Myocyte (in vitro differentiated cells): Measurements from ENCODE around the gene LTBP1. TPM values are rescaled to one million over a fixed set of nuclear protein-coding genes. Genes with fewer than 3 reads are reported as not detected.
A peak's percentile ranks its signal among the peaks of the same experiment; 100 is the strongest.

ENCODE experiments used
- DNase-seq: peaks from one replicate; pipeline ENCODE4 v3.0.0-alpha.2; 2012; ENCODE audit warnings: low read depth
- total RNA-seq: library from RNA; depleted of rRNA; stranded (reverse); fragments of >200 nt; gene quantifications from 2 replicates; pipeline ENCODE4 v1.2.3, GENCODE V29; 2014

LTBP1 gene
- total RNA-seq, 1 donor from 2014 or later = 26.2 TPM

GRCh38 chr2:32931519-32931918 is 15.2 kb upstream of the LTBP1 start:
- no peak for DNase-seq

GRCh38 chr2:32931945-32932709 is 14.6 kb upstream of the LTBP1 start:
- DNase-seq = no peak

DNA sequence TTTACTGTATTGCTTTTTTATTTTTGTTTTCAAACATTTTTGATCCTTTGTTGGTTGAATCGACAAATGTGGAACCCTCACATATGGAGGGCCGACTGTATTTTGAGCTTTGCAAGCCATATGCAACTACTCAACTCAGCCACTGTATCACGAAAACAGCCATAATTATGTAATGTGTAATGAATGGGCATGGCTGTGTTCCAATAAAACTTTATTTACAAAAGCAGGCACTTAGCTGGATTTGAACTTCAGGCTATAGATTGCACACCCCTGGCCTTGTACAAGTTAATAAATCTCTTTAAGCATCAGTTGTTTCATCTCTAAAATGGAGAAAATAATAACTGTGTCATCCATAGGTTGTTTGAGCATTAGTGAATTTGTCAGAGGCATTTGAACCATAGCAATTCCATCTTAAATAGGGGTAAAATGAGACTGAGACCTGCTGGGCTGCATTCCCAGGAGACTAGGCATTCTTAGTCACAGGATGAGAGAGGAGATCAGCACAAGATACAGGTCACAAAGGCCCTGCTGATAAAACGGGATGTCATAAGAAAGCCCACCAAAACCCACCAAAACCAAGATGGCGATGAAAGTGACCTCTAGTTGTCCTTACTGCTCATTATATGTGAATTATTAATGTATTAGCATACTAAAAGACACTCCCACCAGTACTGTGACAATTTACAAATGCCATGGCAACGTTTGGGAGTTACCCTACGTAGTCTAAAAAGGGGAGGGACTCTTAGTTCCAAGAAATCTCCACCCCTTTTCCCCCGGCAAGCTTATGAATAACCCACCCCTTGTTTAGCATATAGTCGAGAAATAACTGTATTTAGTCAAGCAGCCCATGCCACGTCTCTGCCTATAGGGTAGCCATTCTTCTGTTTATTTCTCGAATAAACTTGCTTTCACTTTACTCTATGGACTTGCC is 13.7 kb upstream of the LTBP1 start:
- DNase-seq = no peak

DNA sequence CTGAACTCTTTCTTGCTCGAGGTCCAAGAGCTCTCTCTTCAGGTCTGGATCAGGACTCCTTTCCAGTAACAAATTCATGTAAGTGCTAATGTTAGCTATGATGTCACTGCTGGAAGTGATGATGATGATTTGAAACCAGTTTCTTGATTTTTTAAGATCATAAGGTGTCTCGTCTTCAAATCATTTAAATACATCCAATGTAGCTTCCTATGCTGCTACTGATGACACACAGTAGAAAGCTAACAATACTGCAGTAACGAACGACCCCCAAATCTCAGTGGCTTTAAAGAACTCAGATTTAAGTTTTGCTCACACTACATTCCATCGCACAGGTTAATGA is 13.0 kb upstream of the LTBP1 start:
- no peak for DNase-seq

- peak; percentile 26 for DNase-seq
Observed at GRCh38 chr2:32937602-32938448, 8.9 kb upstream of the LTBP1 start.

DNA sequence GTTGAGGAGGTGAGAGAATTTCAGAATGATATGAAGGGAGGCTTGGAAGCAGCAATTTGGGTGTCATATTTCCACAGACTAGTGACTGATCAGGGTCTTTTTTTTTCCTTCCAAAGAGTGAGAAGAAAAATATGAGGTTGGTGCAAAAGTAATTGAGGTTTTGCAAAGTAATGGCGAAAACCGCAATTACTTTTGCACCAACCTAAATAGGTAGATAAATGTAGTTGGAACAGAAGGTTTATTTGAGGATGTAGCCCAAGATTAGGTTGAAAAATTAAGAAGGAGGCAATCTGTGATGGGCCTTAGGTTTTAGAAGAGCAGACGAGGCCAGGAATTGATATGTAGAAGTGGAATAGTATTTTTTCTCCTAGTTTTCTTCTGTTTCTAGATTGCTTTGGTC is 7.8 kb upstream of the LTBP1 start:
- DNase-seq = no peak

DNA sequence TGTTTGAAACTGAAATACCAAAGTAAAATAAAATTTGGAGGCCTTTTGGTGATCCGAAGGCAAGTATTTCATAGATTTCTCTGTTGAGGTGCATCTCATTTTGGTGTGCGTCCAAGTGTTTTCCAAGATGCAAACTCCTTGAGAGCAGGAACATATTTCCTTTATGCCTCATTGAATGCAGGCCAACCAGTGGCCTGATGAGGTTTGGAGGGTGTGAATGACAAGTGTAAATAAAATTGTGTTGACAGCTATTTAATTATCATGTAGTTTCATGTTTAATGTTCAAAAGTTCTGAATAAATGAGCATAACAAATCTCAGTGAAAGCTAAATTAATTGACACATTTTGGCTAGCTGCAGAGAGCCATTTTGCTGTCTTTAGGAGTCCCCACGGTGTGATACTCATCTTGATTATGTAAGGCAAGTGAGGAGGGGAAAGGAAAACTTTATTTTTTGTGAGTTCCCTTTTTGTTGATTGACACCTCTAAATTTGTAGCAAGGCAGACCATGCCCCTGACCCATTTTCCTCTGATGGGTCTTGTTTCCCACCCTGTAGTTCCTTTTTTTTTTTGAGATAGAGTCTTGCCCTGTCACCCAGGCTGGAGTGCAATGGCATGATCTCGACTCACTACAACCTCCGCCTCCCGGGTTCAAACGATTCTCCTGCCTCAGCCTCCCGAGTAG is 6.3 kb upstream of the LTBP1 start:
- no peak for DNase-seq

- DNase-seq = no peak
Observed at GRCh38 chr2:32941944-32942690, 4.6 kb upstream of the LTBP1 start.

DNA sequence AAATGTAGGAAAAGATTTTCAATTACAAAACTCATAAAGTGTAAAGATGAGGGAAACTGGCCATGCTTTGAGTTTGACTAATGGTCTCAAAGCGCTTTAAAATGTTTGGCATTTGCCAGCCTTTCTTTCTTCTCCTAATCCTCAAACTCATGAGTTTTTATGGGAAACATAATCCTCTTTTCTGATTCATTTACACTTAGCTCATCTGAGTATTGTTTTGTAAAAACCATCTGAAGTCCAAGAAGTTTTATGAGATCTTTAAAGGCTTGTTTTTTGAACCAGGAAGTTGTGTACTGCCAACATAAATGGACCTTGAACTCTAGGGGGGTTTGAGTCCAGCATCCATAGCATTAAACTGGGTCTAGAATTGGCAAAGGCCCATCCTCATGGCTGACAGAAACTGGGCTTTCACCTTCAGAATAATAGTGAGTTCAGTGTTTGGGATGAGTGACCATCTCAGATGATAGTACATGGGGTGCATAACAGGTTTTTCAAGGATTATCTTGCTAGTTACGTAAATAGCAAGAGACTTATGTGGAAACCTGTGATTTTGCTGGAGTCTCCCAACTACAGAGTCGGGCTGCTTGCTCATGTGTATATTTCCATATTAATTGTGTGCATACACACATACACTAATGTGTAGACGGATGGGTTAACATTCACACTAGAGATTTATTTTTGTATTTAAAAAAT is 3.8 kb upstream of the LTBP1 start:
- no peak for DNase-seq

- DNase-seq = no peak
Observed at GRCh38 chr2:32945286-32945685, 1.5 kb upstream of the LTBP1 start.

- no peak for DNase-seq
Observed at GRCh38 chr2:32947076-32947483, 327 bp downstream of the LTBP1 start.

DNA sequence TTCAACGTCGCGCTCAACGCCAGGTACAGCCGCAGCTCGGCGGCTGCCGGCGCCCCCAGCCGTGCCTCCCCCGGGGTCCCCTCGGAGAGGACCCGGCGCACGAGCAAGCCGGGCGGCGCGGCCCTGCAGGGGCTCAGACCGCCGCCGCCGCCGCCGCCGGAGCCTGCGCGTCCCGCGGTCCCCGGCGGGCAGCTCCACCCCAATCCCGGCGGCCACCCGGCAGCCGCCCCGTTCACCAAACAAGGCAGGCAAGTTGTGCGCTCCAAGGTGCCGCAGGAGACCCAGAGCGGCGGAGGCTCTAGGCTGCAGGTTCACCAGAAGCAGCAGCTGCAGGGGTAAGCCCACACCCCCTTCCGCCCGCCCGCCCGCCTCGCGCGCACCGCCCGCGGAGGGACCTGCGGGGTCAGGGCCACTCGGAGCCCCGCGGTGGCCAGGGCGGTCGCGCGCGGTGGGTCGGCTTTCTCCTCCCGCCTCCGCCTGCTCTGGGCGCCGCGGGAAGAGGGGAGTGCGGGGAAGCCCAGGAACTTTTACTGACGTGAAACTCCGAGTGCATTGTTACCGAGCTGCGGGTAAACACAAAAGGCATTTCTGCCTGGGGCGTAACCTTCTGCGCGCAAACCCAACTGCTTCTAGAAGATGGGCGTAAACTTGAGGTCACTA is 861 bp downstream of the LTBP1 start:
- peak; percentile 46 for DNase-seq

DNA sequence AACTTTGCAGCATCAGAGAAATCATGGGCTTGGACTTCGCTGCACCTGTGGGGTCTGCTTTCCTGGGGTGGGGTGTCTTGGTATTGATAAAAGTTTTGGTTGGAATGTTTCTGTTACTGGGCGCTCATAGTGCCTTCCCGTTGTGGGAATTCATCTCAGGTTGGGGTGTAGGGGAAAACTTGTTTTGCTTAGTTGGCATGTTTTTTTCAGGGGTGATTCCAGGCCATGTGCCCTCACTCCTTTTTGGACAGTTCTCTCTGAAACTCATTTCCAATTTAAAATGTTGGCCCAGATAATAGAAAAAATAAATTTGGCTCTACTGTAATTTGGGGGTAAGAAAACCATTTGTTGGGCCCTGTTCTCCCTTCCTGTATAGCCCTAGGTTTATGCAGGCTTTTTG is 1.5 kb downstream of the LTBP1 start:
- DNase-seq = no peak

DNA sequence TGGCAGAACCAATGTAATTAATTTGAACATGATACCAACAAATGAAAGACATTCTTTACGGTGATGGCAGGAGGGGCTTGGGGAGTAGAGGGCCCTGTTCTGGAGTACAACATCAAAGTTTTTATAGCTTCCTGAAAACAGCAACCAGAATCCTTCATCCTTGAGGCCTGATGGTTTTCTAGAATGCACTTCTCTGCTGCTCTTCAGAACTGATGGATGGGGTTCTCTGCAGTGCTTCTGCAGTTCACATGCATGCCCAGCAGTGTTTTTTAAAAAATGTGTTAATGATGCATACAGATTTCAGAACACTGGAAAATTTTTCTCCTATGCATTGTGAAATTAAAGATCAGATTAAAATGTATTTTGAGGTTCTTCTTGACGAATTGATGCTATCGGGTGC is 2.5 kb downstream of the LTBP1 start:
- no peak for DNase-seq

DNA sequence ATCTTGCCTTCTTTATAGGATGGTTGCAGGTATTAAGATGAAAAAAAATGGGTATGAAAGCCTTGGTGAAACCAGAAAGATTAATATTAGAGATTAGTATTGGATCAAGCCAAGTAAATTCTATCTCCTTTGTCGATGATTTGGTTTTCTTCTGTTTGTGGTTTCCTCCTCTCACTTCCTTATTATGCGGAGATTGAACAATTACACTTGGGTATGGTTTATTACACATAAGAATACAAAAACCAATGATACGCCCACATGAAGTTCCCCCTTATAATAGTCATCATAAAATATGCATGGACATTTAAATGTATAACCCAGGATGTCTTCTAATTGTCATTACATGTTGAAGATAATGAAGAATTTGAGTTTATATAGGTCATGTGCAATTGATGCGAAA is 4.9 kb downstream of the LTBP1 start:
- no peak for DNase-seq

GRCh38 chr2:32952761-32953476 is 6.2 kb downstream of the LTBP1 start:
- DNase-seq = no peak

DNA sequence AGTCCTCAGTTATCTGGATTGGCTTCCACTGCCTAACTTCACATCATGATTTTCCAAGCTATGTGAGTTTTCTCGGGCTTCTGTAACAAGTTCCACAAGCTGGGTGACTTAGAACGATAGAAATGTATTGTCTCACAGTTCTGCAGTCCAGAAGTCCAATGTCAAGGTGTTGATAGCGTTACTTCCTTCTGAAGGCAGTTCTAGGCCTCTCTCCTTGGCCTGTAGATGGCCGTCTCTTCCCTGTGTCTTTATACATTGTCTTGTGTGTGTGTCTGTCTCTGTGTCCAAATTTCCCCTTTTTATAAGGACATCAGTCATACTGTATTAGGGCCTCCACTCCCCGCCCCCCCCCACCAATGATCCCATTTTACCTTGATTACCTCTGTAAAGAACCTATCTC is 7.5 kb downstream of the LTBP1 start:
- DNase-seq = no peak

DNA sequence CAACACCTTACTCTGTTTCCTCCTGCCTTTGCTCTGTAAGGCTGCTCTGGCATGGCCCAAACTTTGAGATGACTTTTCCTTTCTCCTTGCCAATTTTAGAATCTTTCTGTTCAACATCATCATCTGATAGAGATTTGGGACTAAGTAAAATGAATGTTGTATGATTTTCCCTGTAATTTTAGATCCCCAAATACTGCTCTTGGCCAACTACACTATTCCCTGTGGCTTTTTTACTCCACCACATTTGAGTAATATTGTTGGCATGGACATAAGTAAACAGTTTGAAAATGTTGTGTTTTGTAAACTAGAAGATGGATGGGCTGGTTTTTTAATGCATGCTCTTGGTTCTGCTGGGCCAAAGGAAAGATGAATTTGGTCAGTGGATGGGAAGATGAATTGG is 12.1 kb downstream of the LTBP1 start:
- peak; percentile 25 for DNase-seq

DNA sequence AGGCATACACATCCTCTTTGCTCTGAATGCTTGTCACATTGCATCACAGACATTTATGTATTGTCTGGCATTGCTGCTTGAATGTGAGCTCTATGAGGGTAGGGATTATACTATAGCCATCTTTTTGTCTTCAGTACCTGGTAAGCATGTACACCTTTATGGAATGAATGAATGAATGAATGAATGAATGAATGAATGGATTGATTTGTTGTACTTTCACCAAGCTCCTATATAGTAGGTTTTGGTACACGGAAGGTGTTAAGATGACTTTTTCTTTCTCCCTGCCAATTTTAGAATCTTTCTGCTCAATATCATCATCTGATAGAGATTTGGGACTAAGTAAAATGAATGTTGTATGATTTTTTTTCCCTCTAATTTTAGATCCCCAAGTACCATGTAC is 13.5 kb downstream of the LTBP1 start:
- DNase-seq = no peak
